ENCODE measurements around the gene CTRL.

DNA sequence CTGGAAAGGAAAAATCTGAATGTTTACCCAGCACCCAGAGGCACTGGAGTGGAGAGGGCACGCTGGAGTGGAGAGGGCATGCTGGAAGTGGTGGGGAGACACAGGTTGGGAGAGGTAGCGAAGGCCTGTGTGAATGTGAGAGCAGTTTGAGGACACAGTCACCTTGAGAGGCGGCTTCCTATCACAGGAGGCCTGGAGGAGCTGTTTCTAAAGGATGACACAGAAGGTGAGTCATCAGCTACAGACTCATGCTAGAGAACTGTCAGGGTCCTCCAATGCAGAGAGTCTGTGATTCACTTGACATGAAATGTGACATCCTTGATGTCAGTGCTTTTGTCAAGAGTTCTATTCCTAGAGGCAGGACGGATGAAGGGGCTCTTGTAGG is 13.8 kb downstream of the CTRL start:
- TF ChIP-seq POLR2A (IDR thresholded peaks at IDR 0.05; ENCODE audit: low read depth, low read length), result no peak
- TF ChIP-seq POLR2AphosphoS5 (IDR thresholded peaks at IDR 0.05; ENCODE audit: low read depth, low read length), result no peak
- TF ChIP-seq TAF1 (IDR thresholded peaks at IDR 0.05; ENCODE audit: borderline replicate concordance, low read depth, low read length), result no peak

Measured in GM12892 (cell line).